GM10847 (cell line): Measurements from ENCODE around the gene LPCAT1.

Experiments
- POLR2A ChIP-seq: IDR thresholded peaks from 2 replicates; pipeline ENCODE4 v1.6.1; 2011; ENCODE audit not compliant: insufficient read length; ENCODE audit errors: extremely low read depth

LPCAT1 gene

GRCh38 chr5:1509346-1510085, 14.2 kb downstream of the LPCAT1 start:
- no peak for TF ChIP-seq POLR2A

GRCh38 chr5:1508659-1509290, 15.0 kb downstream of the LPCAT1 start:
- no peak for TF ChIP-seq POLR2A

- TF ChIP-seq POLR2A: no peak
Measured at GRCh38 chr5:1507961-1508658, 15.7 kb downstream of the LPCAT1 start.

GRCh38 chr5:1507457-1507856, 16.3 kb downstream of the LPCAT1 start:
- TF ChIP-seq POLR2A: no peak

- no peak for TF ChIP-seq POLR2A
Measured at GRCh38 chr5:1507014-1507375, 16.8 kb downstream of the LPCAT1 start.

- no peak for TF ChIP-seq POLR2A
Measured at GRCh38 chr5:1506242-1507013, 17.3 kb downstream of the LPCAT1 start.

- no peak for TF ChIP-seq POLR2A
Measured at GRCh38 chr5:1505506-1506241, 18.1 kb downstream of the LPCAT1 start.

GRCh38 chr5:1504617-1505016, 19.1 kb downstream of the LPCAT1 start:
- no peak for TF ChIP-seq POLR2A

- no peak for TF ChIP-seq POLR2A
Measured at GRCh38 chr5:1504069-1504595, 19.6 kb downstream of the LPCAT1 start.

GRCh38 chr5:1503241-1504068, 20.3 kb downstream of the LPCAT1 start:
- peak; percentile 16 for TF ChIP-seq POLR2A

GRCh38 chr5:1502737-1503120, 21.0 kb downstream of the LPCAT1 start:
- TF ChIP-seq POLR2A: no peak

- no peak for TF ChIP-seq POLR2A
Measured at GRCh38 chr5:1502046-1502736, 21.6 kb downstream of the LPCAT1 start.

- no peak for TF ChIP-seq POLR2A
Measured at GRCh38 chr5:1501372-1502045, 22.3 kb downstream of the LPCAT1 start.
